GM19023 (cell line): ENCODE measurements around the gene RPRML.

Experiments
- ATAC-seq: cut with Tn5 transposase; IDR thresholded peaks from one replicate; pipeline ENCODE4 v1.9.1; 2021; ENCODE audit warnings: mild to moderate bottlenecking, moderate library complexity; ENCODE audit not compliant: unreplicated experiment

Gene RPRML

GRCh38 chr17:46947216-46947615, 31.8 kb downstream of the RPRML start:
- no peak for ATAC-seq

DNA sequence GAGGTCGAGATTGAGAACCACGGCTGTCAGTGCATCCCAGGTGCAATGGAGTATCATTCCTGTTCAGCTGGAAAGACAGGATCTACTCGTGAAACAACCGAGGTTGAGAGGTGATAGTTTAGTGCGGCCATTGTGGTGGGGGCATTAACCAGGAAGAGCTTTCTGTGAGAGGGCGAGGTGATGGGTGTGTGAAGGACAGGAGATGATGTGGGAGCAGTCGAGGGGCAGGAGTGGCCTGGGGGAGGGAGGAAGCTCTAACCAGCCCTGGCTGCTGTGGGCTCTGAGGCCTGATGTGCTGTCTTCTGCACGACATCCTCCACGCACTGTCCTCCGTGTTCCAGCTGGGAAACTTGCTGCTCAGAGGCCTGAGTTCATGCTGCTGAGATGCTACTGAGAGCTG, 34.1 kb downstream of the RPRML start:
- no peak for ATAC-seq

- no peak for ATAC-seq
These were observed 35.3 kb downstream of the RPRML start for GRCh38 chr17:46943501-46944393.

DNA sequence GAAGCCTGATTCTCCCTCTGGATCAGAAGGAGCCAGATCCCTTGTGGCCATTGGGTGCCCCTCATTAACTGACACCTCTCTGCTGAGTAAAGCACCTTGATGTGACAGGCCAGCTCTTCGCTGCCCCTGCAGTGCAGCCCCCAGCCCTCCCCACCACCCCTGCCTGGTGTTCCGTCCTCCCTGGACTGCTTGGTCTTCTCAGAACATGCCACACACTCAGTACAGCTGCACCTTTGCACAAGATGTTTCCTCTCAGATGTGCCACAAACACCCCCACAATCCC, 35.9 kb downstream of the RPRML start:
- ATAC-seq = no peak

GRCh38 chr17:46942441-46943217, 36.4 kb downstream of the RPRML start:
- no peak for ATAC-seq

DNA sequence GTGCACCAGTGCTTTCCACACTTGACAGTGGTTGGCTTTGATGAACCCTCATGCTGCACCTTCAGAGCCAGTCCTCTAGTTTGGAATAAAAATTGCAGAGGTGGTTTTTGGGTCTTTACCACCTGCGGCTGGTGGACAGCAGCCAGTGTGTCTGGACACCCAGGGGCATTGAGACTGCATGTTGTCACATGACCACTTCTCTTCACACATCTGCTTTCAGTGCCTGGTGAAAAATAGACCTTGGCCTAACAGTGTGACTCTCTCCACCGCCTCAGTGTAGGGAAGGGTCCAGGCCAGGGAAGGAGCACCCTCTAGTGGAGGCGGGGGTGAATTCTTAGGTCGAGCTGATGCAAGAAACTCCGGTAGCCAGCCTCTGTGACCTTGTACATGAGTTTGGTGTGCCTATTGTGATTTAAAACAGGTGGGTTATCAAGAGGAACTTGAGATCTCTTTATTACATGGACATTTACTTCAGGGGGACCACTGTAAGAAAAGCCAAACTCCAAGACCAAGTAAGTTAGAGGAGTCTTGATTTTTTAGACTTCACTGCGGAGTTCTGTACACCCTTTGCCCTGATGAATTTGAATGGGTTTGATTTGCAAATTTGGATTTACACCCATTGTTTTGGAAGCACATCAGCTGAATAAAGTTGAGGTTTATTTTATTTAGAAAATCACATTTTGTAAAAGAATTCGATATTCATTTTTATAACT, 38.2 kb downstream of the RPRML start:
- ATAC-seq = peak; percentile 65

DNA sequence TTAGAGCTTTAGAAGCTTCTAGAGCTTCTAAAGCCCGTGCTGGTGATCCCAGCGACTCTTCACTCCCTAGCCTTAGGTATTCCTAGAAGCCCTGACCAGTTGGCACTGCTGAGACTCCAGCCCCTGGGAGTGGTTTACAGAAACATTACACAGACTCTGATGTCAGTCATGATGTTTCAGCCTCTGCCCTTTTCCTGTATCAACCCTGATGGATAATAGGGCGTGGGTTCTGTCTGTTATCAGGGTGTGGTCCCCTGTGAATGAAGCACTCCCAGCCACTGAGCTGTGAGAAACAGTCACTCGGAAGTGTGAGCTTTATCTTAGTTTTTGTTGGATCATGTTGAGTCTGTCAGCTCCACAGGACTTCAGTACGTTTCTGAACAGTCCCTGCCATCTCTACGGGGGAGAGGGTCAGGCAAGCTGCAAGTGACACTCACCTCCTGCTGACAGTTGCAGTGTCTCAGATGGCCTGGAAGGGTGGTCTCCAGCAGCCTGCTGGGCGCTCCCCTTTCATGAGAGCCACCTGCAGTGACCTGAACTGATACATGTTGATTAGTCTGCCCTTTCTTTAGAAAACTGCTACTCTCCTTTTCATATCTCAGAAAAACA, 43.3 kb downstream of the RPRML start:
- ATAC-seq = no peak

DNA sequence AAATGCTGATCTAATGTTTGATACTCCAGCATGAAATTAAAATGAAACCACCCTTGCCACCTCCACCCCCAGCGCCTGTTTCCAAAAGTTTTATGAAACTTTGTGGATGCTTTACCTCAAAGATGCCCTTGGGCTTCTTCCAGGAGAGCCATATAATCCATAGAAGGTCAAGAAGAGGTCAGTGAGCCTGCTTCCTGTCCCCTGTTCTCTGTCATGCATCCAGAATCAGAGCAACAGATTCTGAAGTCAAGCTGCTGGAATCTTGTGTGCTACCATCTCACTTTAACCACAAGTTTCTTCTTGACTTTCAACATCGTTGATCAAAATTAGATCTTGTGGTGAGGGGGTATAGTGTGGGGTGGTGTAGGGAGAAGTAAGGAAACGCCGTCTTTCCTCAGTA, 47.5 kb downstream of the RPRML start:
- no peak for ATAC-seq

DNA sequence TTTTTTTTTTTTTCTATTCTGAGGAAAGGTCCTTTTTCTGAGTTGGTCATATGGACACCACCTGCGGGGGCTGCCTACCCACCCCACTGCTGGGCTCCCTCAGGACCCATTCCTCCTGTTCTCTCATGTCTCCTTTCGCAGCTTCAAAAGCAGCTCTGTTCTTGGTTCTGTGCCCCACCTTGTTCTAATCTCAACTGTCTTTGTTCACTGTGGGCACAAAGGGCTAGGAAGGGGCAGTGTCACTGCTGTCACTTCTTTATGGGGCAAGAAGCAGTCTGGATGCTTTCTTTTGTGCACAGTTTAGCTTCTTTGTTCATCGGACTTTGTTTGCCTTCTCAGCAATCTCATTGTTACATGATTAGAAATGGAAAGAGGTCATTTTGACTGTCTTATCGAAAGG, 49.0 kb downstream of the RPRML start:
- ATAC-seq = no peak

GRCh38 chr17:46929413-46929812, 49.6 kb downstream of the RPRML start:
- ATAC-seq = no peak

DNA sequence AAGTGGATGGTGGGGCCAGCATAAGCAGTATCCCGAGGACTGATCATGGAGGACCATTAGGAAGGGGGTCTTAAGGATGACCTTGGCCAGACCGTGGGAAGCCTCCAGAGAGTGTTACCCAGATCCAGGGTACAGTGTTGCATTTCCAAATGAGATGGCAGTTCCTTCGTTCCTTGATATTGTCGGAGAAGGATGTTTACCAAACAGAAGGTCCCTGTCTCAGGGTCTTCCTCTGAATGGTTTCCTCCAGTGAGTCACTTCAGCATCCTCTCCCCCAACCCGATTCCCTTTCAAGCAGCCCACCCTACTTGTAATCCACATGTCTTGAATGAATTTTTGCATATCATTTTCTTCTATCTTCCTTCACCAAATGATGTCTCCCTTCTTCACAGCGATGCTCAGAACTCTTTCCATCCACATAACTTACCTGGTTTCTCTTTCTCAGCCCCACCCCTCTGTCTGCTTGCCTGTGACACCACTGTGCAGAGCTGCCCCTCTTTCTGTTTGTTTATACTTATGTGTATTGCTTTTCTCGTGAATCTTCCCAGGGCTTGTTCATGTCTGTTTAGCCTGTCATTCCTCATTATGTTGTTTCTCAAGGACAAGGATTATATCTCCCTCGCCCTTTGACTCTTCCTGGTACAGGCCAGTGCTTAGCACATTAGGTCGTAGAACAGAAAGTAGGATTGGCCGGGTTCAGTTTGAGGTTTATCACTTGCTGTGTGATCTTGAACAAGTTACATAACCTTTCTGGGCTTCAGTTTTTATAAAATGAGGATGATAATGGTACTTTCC, 50.4 kb downstream of the RPRML start:
- ATAC-seq = no peak
